ENCODE measurements around the gene CEPT1. TPM values are rescaled to one million over a fixed set of nuclear protein-coding genes. Genes with fewer than 3 reads are reported as not detected.
A peak's percentile ranks its signal among the peaks of the same experiment; 100 is the strongest.
"Not testable (repeated sequence)": the region's sequence is repeated elsewhere in the genome, so short reads cannot be mapped to it uniquely, and the experiment has no call there.

CEPT1 gene
- total RNA-seq (2014; rRNA removed; shearing (Covaris generic)) (29.5 and 35.8 TPM in 2 replicates), polyA plus RNA-seq (2016; fragmentation: Nextera tagmentation; extraction: Ambion mirVana) (28.7 and 30.7 TPM in 2 replicates)

GRCh38 chr1:111139956-111140679 is at the start of gene CEPT1, which contains the start of gene DRAM2:
Gene CEPT1 (plus strand): TSS chr1:111140223. CDS start chr1:111147715, 7,492 bp downstream.
Gene DRAM2 (minus strand): TSS chr1:111140093. CDS start chr1:111131554, 8,539 bp downstream.
- H4K20me1 ChIP-seq (ENCODE audit: insufficient read depth), result no peaks in the 10 kb centered on the region
- H3K27me3 ChIP-seq (replicated peaks; ENCODE audit: insufficient read depth), result no peaks in the 10 kb centered on the region
- peak within 1 kb of the TSS; percentile 90 for H3K4me3 ChIP-seq
- DNase-seq, result peak; percentile 98
- peak within 1 kb of the TSS; percentile 79 for H3K27ac ChIP-seq
- H2AFZ ChIP-seq, result peak within 1 kb of the TSS; percentile 99
- H3K4me1 ChIP-seq (ENCODE audit: insufficient read depth), result peaks cover 26% of the 10 kb centered on the region
- TF ChIP-seq EZH2phosphoT487 (IDR thresholded peaks at IDR 0.05; ENCODE audit: insufficient read depth, low read depth) (no peak), EZH2 (IDR thresholded peaks at IDR 0.05; ENCODE audit: insufficient read depth, poor library complexity, severe bottlenecking) (no peak)
- peak within 1 kb of the TSS; percentile 98 for H3K4me2 ChIP-seq (ENCODE audit: unreplicated experiment)
- H3K36me3 ChIP-seq (ENCODE audit: low read depth), result peaks cover 18% of the 10 kb centered on the region
- H3K9me2 ChIP-seq (ENCODE audit: insufficient read depth), result no peaks in the 10 kb centered on the region
- peaks cover 78% of the 10 kb centered on the region for H3K79me2 ChIP-seq (ENCODE audit: insufficient read depth)
- H3K9ac ChIP-seq, result peak within 1 kb of the TSS; percentile 94
- H3K9me3 ChIP-seq (ENCODE audit: low read depth), result no peaks in the 10 kb centered on the region
- peaks cover 16% of the 10 kb centered on the region; the same call in 1 of the 2 replicates for H3F3A ChIP-seq (ENCODE audit: insufficient read depth)
- in situ Hi-C loops (cut with MboI), result no loop called here
- WGBS, 2 experiments (ENCODE audit: low coverage in 1 of 2, low lambda C conversion rate in 2 of 2, missing lambda C conversion rate in 2 of 2), result 1% methylated on average over 49 to 59 of the region's 68 CpGs

GRCh38 chr1:111095421-111095820 is 44.6 kb upstream of the CEPT1 start:
- H3K4me2 ChIP-seq (ENCODE audit: unreplicated experiment); H2AFZ ChIP-seq; H3K27me3 ChIP-seq (replicated peaks; ENCODE audit: insufficient read depth); H3K9me3 ChIP-seq (ENCODE audit: low read depth); H3K9me2 ChIP-seq (ENCODE audit: insufficient read depth); in situ Hi-C loops (cut with MboI); H3F3A ChIP-seq (ENCODE audit: insufficient read depth); H3K27ac ChIP-seq; DNase-seq; H3K4me1 ChIP-seq (ENCODE audit: insufficient read depth); H3K79me2 ChIP-seq (ENCODE audit: insufficient read depth); H3K36me3 ChIP-seq (ENCODE audit: low read depth); H3K9ac ChIP-seq; H4K20me1 ChIP-seq (ENCODE audit: insufficient read depth); H3K4me3 ChIP-seq: not testable (repeated sequence)
- 52 to 56% methylated on average over 3 of the region's 3 CpGs for WGBS, 2 experiments (ENCODE audit: low coverage in 1 of 2, low lambda C conversion rate in 2 of 2, missing lambda C conversion rate in 2 of 2)

- H3K9ac ChIP-seq, result no peak overlapping the region
- no peak overlapping the region for H2AFZ ChIP-seq
- no peak overlapping the region for H3K4me2 ChIP-seq (ENCODE audit: unreplicated experiment)
- H3K36me3 ChIP-seq (ENCODE audit: low read depth), result no peaks in the 10 kb centered on the region
- no peaks in the 10 kb centered on the region for H3K9me3 ChIP-seq (ENCODE audit: low read depth)
- TF ChIP-seq EZH2 (IDR thresholded peaks at IDR 0.05; ENCODE audit: insufficient read depth, poor library complexity, severe bottlenecking) (no peak), EZH2phosphoT487 (IDR thresholded peaks at IDR 0.05; ENCODE audit: insufficient read depth, low read depth) (no peak)
- no peaks in the 10 kb centered on the region for H3K79me2 ChIP-seq (ENCODE audit: insufficient read depth)
- no peak for DNase-seq
- no peaks in the 10 kb centered on the region for H3K27me3 ChIP-seq (replicated peaks; ENCODE audit: insufficient read depth)
- no peaks in the 10 kb centered on the region for H4K20me1 ChIP-seq (ENCODE audit: insufficient read depth)
- no peaks in the 10 kb centered on the region for H3K4me1 ChIP-seq (ENCODE audit: insufficient read depth)
- in situ Hi-C loops (cut with MboI), result no loop called here
- no peak overlapping the region for H3K4me3 ChIP-seq
- WGBS, 2 experiments (ENCODE audit: low coverage in 1 of 2, low lambda C conversion rate in 2 of 2, missing lambda C conversion rate in 2 of 2), result 50 to 62% methylated on average over 2 of the region's 2 CpGs
- no peaks in the 10 kb centered on the region for H3F3A ChIP-seq (ENCODE audit: insufficient read depth)
- H3K9me2 ChIP-seq (ENCODE audit: insufficient read depth), result no peaks in the 10 kb centered on the region
- no peak overlapping the region for H3K27ac ChIP-seq
These were observed 42.5 kb upstream of the CEPT1 start for GRCh38 chr1:111097356-111098099.

GRCh38 chr1:111099289-111099688 is 40.7 kb upstream of the CEPT1 start:
- H2AFZ ChIP-seq, result no peak overlapping the region
- DNase-seq, result no peak
- H3K4me2 ChIP-seq (ENCODE audit: unreplicated experiment), result no peak overlapping the region
- no peak overlapping the region for H3K9ac ChIP-seq
- no peaks in the 10 kb centered on the region for H3K79me2 ChIP-seq (ENCODE audit: insufficient read depth)
- no peaks in the 10 kb centered on the region for H3K36me3 ChIP-seq (ENCODE audit: low read depth)
- H3K4me1 ChIP-seq (ENCODE audit: insufficient read depth), result no peaks in the 10 kb centered on the region
- no peak overlapping the region for H3K27ac ChIP-seq
- H3F3A ChIP-seq (ENCODE audit: insufficient read depth), result no peaks in the 10 kb centered on the region
- H3K27me3 ChIP-seq (replicated peaks; ENCODE audit: insufficient read depth), result no peaks in the 10 kb centered on the region
- WGBS, 2 experiments (ENCODE audit: low coverage in 1 of 2, low lambda C conversion rate in 2 of 2, missing lambda C conversion rate in 2 of 2), result 77 to 94% methylated on average over 1 of the region's 1 CpG
- in situ Hi-C loops (cut with MboI), result no loop called here
- H3K4me3 ChIP-seq, result no peak overlapping the region
- no peak for TF ChIP-seq EZH2 (IDR thresholded peaks at IDR 0.05; ENCODE audit: insufficient read depth, poor library complexity, severe bottlenecking)
- no peak for TF ChIP-seq EZH2phosphoT487 (IDR thresholded peaks at IDR 0.05; ENCODE audit: insufficient read depth, low read depth)
- H3K9me3 ChIP-seq (ENCODE audit: low read depth), result no peaks in the 10 kb centered on the region
- H3K9me2 ChIP-seq (ENCODE audit: insufficient read depth), result no peaks in the 10 kb centered on the region
- no peaks in the 10 kb centered on the region for H4K20me1 ChIP-seq (ENCODE audit: insufficient read depth)

All from GM23248 (cell line).